ENCODE data around the gene KLHL42. TPM values are rescaled to one million over a fixed set of nuclear protein-coding genes. Genes with fewer than 3 reads are reported as not detected.
"Not testable (repeated sequence)": the region's sequence is repeated elsewhere in the genome, so short reads cannot be mapped to it uniquely, and the experiment has no call there.

KLHL42 gene
- total RNA-seq, 2 donors from 2014 or later, result 94.6 to 111 TPM

- H3K27ac ChIP-seq, result no peak overlapping the region
- peaks cover 21 to 52% of the 10 kb centered on the region in 2 donors for H3K4me1 ChIP-seq (ENCODE audit: control insufficient read depth in 1 of 2, low read depth in 2 of 2)
- ATAC-seq (ENCODE audit: insufficient number of reproducible peaks, low FRiP score, low read depth), result no peak
- DNase-seq (ENCODE audit: low spot score), result no peak
- no peaks in the 10 kb centered on the region for H3K36me3 ChIP-seq
- TF ChIP-seq, protein P1, sequence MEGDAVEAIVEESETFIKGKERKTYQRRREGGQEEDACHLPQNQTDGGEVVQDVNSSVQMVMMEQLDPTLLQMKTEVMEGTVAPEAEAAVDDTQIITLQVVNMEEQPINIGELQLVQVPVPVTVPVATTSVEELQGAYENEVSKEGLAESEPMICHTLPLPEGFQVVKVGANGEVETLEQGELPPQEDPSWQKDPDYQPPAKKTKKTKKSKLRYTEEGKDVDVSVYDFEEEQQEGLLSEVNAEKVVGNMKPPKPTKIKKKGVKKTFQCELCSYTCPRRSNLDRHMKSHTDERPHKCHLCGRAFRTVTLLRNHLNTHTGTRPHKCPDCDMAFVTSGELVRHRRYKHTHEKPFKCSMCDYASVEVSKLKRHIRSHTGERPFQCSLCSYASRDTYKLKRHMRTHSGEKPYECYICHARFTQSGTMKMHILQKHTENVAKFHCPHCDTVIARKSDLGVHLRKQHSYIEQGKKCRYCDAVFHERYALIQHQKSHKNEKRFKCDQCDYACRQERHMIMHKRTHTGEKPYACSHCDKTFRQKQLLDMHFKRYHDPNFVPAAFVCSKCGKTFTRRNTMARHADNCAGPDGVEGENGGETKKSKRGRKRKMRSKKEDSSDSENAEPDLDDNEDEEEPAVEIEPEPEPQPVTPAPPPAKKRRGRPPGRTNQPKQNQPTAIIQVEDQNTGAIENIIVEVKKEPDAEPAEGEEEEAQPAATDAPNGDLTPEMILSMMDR (IDR thresholded peaks at IDR 0.05), result no peak
- H3K4me3 ChIP-seq, result no peak overlapping the region
- H3K9me3 ChIP-seq, result no peaks in the 10 kb centered on the region
- no peaks in the 10 kb centered on the region for H3K27me3 ChIP-seq (replicated peaks; ENCODE audit: insufficient read depth)
Observed at GRCh38 chr12:27743601-27744000, 36.4 kb upstream of the KLHL42 start.

GRCh38 chr12:27745734-27746133 is 34.3 kb upstream of the KLHL42 start:
- not testable (repeated sequence) for H3K36me3 ChIP-seq; H3K27me3 ChIP-seq (replicated peaks; ENCODE audit: insufficient read depth); H3K4me3 ChIP-seq; H3K9me3 ChIP-seq; DNase-seq (ENCODE audit: low spot score); ATAC-seq (ENCODE audit: insufficient number of reproducible peaks, low FRiP score, low read depth)
- Histone ChIP-seq H3K4me1 (ENCODE audit: control insufficient read depth in 1 of 2, low read depth in 2 of 2) (peaks cover 20 to 50% of the 10 kb centered on the region in 2 donors), H3K27ac (peak overlapping the region; percentile 76 to 93)

DNA sequence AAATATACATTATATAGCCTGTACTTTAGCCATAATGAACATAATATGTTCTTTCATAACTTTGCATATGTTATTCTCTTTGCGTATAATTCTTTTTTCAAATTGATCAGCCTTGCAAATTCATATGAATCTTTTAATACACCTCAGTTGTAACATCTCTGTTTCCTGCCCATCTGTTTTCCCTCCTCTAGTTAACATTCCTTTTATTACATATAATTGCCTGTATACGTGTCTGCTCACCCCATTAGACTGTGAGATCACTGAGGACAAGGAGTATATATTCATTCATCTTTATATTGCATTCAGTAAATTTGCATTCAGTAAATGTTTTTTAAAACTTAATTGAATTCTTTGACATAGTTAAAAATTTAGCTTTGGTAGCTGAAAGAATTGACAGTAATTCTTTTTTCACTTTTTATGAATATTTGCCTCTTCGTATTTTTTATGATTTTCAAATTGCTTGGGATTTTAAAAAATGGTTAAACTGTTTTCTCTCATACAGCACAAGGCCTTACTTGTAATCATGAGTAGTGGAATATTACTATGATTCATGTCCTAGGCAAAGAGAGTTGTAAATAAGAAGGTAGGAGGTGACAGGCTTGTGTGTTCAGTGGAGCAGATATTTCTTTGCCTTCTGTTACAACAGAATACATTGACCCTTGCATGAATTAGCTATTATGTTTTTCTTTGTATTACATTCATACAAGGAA is 32.8 kb upstream of the KLHL42 start:
- H3K36me3 ChIP-seq, result peaks cover 3% of the 10 kb centered on the region
- peak overlapping the region; percentile 76 to 93 for H3K27ac ChIP-seq
- DNase-seq (ENCODE audit: low spot score) (no peak), ATAC-seq (ENCODE audit: insufficient number of reproducible peaks, low FRiP score, low read depth) (no peak)
- no peaks in the 10 kb centered on the region for H3K27me3 ChIP-seq (replicated peaks; ENCODE audit: insufficient read depth)
- peak overlapping the region; percentile 33 for H3K4me3 ChIP-seq
- peaks cover 17 to 34% of the 10 kb centered on the region in 2 donors for H3K4me1 ChIP-seq (ENCODE audit: control insufficient read depth in 1 of 2, low read depth in 2 of 2)
- TF ChIP-seq, protein P1 (IDR thresholded peaks at IDR 0.05), result no peak
- no peaks in the 10 kb centered on the region for H3K9me3 ChIP-seq

DNA sequence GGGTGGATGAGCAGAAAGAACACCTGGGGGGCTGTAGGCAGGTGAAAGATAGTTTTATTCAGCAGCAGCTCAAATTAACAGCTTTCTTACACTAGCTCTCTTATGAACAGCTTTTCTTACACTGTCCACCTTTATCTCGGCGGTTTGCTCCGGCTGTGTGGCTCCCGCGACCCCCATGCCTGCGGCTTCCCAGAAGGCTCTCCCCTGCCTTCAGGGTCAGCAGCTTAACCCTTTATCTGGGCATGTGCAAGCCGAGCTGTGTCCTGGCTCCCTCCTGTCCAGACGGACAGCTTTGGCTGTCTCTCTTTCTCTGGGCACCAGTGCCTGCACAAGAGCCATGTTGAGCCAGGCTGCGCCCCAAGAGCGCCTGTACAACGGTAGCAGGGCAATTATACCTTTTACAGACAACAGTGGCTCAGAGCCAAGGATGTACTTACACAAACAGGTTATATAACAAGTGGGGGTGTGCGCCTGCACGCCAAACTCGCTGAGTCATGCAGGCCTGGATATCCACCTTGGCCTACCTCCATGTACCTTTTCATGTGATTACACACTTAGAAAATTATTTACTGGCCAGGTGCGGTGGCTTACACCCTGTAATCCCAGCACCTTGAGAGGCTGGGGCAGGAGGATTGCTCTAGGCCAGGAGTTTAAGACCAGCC is 28.5 kb upstream of the KLHL42 start:
- Histone ChIP-seq H3K9me3 (no peaks in the 10 kb centered on the region), H3K4me3 (no peak overlapping the region), H3K4me1 (ENCODE audit: control insufficient read depth in 1 of 2, low read depth in 2 of 2) (peaks cover 17 to 21% of the 10 kb centered on the region in 2 donors), H3K27ac (no peak overlapping the region), H3K27me3 (replicated peaks; ENCODE audit: insufficient read depth) (no peaks in the 10 kb centered on the region), H3K36me3 (peaks cover 13% of the 10 kb centered on the region)
- TF ChIP-seq, protein P1 (IDR thresholded peaks at IDR 0.05), result no peak
- no peak for DNase-seq (ENCODE audit: low spot score)
- ATAC-seq (ENCODE audit: insufficient number of reproducible peaks, low FRiP score, low read depth), result no peak

- Histone ChIP-seq H3K4me1 (ENCODE audit: control insufficient read depth in 1 of 2, low read depth in 2 of 2) (no peaks in the 10 kb centered on the region), H3K27me3 (replicated peaks; ENCODE audit: insufficient read depth) (no peaks in the 10 kb centered on the region), H3K27ac (no peak overlapping the region), H3K36me3 (peaks cover 13% of the 10 kb centered on the region), H3K4me3 (no peak overlapping the region), H3K9me3 (no peaks in the 10 kb centered on the region)
- no peak for DNase-seq (ENCODE audit: low spot score)
- ATAC-seq (ENCODE audit: insufficient number of reproducible peaks, low FRiP score, low read depth), result no peak
- TF ChIP-seq, protein P1 (IDR thresholded peaks at IDR 0.05), result no peak
Observed at GRCh38 chr12:27754795-27755194, 25.2 kb upstream of the KLHL42 start.

Data from thoracic aorta (tissue), 2 donors.